Measurements from ENCODE around the gene STK24.

The STK24 gene

GRCh38 chr13:98462946-98463345, 114.0 kb downstream of the STK24 start:
- Mint-ChIP-seq H3K27me3 (no peaks in the 10 kb centered on the region), H3K27ac (peak overlapping the region; percentile 7), H3K36me3 (no peaks in the 10 kb centered on the region), H3K4me1 (ENCODE audit: low read depth) (peaks cover 19% of the 10 kb centered on the region), H3K9me3 (ENCODE audit: low read depth) (no peaks in the 10 kb centered on the region), H3K4me3 (no peak overlapping the region)

- Mint-ChIP-seq H3K4me3 (no peak overlapping the region), H3K36me3 (no peaks in the 10 kb centered on the region), H3K27ac (peak overlapping the region; percentile 6), H3K27me3 (no peaks in the 10 kb centered on the region), H3K4me1 (ENCODE audit: low read depth) (peaks cover 13% of the 10 kb centered on the region), H3K9me3 (ENCODE audit: low read depth) (no peaks in the 10 kb centered on the region)
These were observed 114.5 kb downstream of the STK24 start for GRCh38 chr13:98462241-98462882.

- H3K9me3 Mint-ChIP-seq (ENCODE audit: low read depth), result no peaks in the 10 kb centered on the region
- no peak overlapping the region for H3K27ac Mint-ChIP-seq
- no peak overlapping the region for H3K4me3 Mint-ChIP-seq
- H3K4me1 Mint-ChIP-seq (ENCODE audit: low read depth), result peaks cover 7% of the 10 kb centered on the region
- H3K27me3 Mint-ChIP-seq, result no peaks in the 10 kb centered on the region
- H3K36me3 Mint-ChIP-seq, result no peaks in the 10 kb centered on the region
These were observed 115.2 kb downstream of the STK24 start for GRCh38 chr13:98461486-98462240.

- H3K4me1 Mint-ChIP-seq (ENCODE audit: low read depth), result peaks cover 2% of the 10 kb centered on the region
- no peaks in the 10 kb centered on the region for H3K9me3 Mint-ChIP-seq (ENCODE audit: low read depth)
- H3K4me3 Mint-ChIP-seq, result no peak overlapping the region
- H3K27ac Mint-ChIP-seq, result no peak overlapping the region
- H3K36me3 Mint-ChIP-seq, result no peaks in the 10 kb centered on the region
- H3K27me3 Mint-ChIP-seq, result no peaks in the 10 kb centered on the region
These were observed 116.4 kb downstream of the STK24 start for GRCh38 chr13:98460516-98460915.

GRCh38 chr13:98459721-98460370, 117.1 kb downstream of the STK24 start:
- H3K4me1 Mint-ChIP-seq (ENCODE audit: low read depth), result peaks cover 2% of the 10 kb centered on the region
- H3K27ac Mint-ChIP-seq, result no peak overlapping the region
- H3K36me3 Mint-ChIP-seq, result no peaks in the 10 kb centered on the region
- no peaks in the 10 kb centered on the region for H3K27me3 Mint-ChIP-seq
- H3K4me3 Mint-ChIP-seq, result no peak overlapping the region
- no peaks in the 10 kb centered on the region for H3K9me3 Mint-ChIP-seq (ENCODE audit: low read depth)

- no peak overlapping the region for H3K4me3 Mint-ChIP-seq
- H3K27me3 Mint-ChIP-seq, result no peaks in the 10 kb centered on the region
- H3K9me3 Mint-ChIP-seq (ENCODE audit: low read depth), result no peaks in the 10 kb centered on the region
- H3K27ac Mint-ChIP-seq, result no peak overlapping the region
- H3K4me1 Mint-ChIP-seq (ENCODE audit: low read depth), result peaks cover 2% of the 10 kb centered on the region
- H3K36me3 Mint-ChIP-seq, result no peaks in the 10 kb centered on the region
These were observed 117.7 kb downstream of the STK24 start for GRCh38 chr13:98459171-98459681.

- Mint-ChIP-seq H3K27me3 (no peaks in the 10 kb centered on the region), H3K4me3 (no peak overlapping the region), H3K36me3 (no peaks in the 10 kb centered on the region), H3K4me1 (ENCODE audit: low read depth) (peaks cover 1% of the 10 kb centered on the region), H3K9me3 (ENCODE audit: low read depth) (no peaks in the 10 kb centered on the region), H3K27ac (no peak overlapping the region)
These were observed 118.5 kb downstream of the STK24 start for GRCh38 chr13:98458431-98458830.

- H3K27ac Mint-ChIP-seq, result peak overlapping the region; percentile 46
- no peak overlapping the region for H3K4me3 Mint-ChIP-seq
- H3K9me3 Mint-ChIP-seq (ENCODE audit: low read depth), result no peaks in the 10 kb centered on the region
- H3K4me1 Mint-ChIP-seq (ENCODE audit: low read depth), result peaks cover under 1% of the 10 kb centered on the region
- H3K27me3 Mint-ChIP-seq, result no peaks in the 10 kb centered on the region
- no peaks in the 10 kb centered on the region for H3K36me3 Mint-ChIP-seq
These were observed 119.9 kb downstream of the STK24 start for GRCh38 chr13:98457053-98457452.

GRCh38 chr13:98456413-98456845, 120.5 kb downstream of the STK24 start:
- H3K27ac Mint-ChIP-seq, result peak overlapping the region; percentile 46
- H3K27me3 Mint-ChIP-seq, result no peaks in the 10 kb centered on the region
- H3K36me3 Mint-ChIP-seq, result no peaks in the 10 kb centered on the region
- no peaks in the 10 kb centered on the region for H3K9me3 Mint-ChIP-seq (ENCODE audit: low read depth)
- peaks cover 7% of the 10 kb centered on the region for H3K4me1 Mint-ChIP-seq (ENCODE audit: low read depth)
- no peak overlapping the region for H3K4me3 Mint-ChIP-seq

GRCh38 chr13:98454389-98454881, 122.5 kb downstream of the STK24 start:
- H3K27me3 Mint-ChIP-seq, result no peaks in the 10 kb centered on the region
- H3K4me1 Mint-ChIP-seq (ENCODE audit: low read depth), result peaks cover 17% of the 10 kb centered on the region
- no peaks in the 10 kb centered on the region for H3K9me3 Mint-ChIP-seq (ENCODE audit: low read depth)
- no peaks in the 10 kb centered on the region for H3K36me3 Mint-ChIP-seq
- H3K4me3 Mint-ChIP-seq, result no peak overlapping the region
- peak overlapping the region; percentile 41 for H3K27ac Mint-ChIP-seq

- Mint-ChIP-seq H3K27me3 (no peaks in the 10 kb centered on the region), H3K36me3 (no peaks in the 10 kb centered on the region), H3K27ac (no peak overlapping the region), H3K9me3 (ENCODE audit: low read depth) (no peaks in the 10 kb centered on the region), H3K4me1 (ENCODE audit: low read depth) (peaks cover 17% of the 10 kb centered on the region), H3K4me3 (no peak overlapping the region)
These were observed 123.8 kb downstream of the STK24 start for GRCh38 chr13:98452851-98453843.

- Mint-ChIP-seq H3K27me3 (no peaks in the 10 kb centered on the region), H3K27ac (peak overlapping the region; percentile 55), H3K36me3 (no peaks in the 10 kb centered on the region), H3K4me3 (no peak overlapping the region), H3K9me3 (ENCODE audit: low read depth) (no peaks in the 10 kb centered on the region), H3K4me1 (ENCODE audit: low read depth) (peaks cover 17% of the 10 kb centered on the region)
These were observed 125.0 kb downstream of the STK24 start for GRCh38 chr13:98451676-98452470.

- H3K4me3 Mint-ChIP-seq, result no peak overlapping the region
- peaks cover 23% of the 10 kb centered on the region for H3K4me1 Mint-ChIP-seq (ENCODE audit: low read depth)
- peak overlapping the region; percentile 55 for H3K27ac Mint-ChIP-seq
- H3K36me3 Mint-ChIP-seq, result no peaks in the 10 kb centered on the region
- no peaks in the 10 kb centered on the region for H3K9me3 Mint-ChIP-seq (ENCODE audit: low read depth)
- H3K27me3 Mint-ChIP-seq, result no peaks in the 10 kb centered on the region
These were observed 126.3 kb downstream of the STK24 start for GRCh38 chr13:98450539-98451111.
